Hepatocyte (in vitro differentiated cells): ENCODE results near the gene RALA. TPM values are rescaled to one million over a fixed set of nuclear protein-coding genes. Genes with fewer than 3 reads are reported as not detected.

ENCODE experiments used
- DNase-seq: peaks from one replicate; pipeline ENCODE4 v3.0.0-alpha.2; 2016; ENCODE audit warnings: low spot score
- H2AFZ ChIP-seq: fragments of 200-600 bp; sonication (generic); 2 replicates; pipeline ENCODE4 v1.6.0; 2016; ENCODE audit warnings: antibody characterized with exemption, mild to moderate bottlenecking
- H3K27ac ChIP-seq: fragments of 200-600 bp; sonication (generic); 2 replicates; pipeline ENCODE4 v1.5.1; 2016; ENCODE audit warnings: mild to moderate bottlenecking
- H3K27me3 ChIP-seq: fragments of 200-600 bp; sonication (generic); 2 replicates; pipeline ENCODE4 v1.6.1; 2016
- H3K36me3 ChIP-seq: fragments of 200-600 bp; sonication (generic); replicated peaks from 2 replicates; pipeline ENCODE4 v1.5.1; 2016; ENCODE audit warnings: low read depth; ENCODE audit not compliant: insufficient read depth
- H3K4me1 ChIP-seq: fragments of 200-600 bp; sonication (generic); 2 replicates; pipeline ENCODE4 v1.5.1; 2016; ENCODE audit warnings: mild to moderate bottlenecking, moderate library complexity; ENCODE audit not compliant: insufficient read depth
- H3K4me2 ChIP-seq: fragments of 200-600 bp; sonication (generic); 2 replicates; pipeline ENCODE4 v1.6.0; 2016
- H3K4me3 ChIP-seq: fragments of 200-600 bp; sonication (generic); 2 replicates; pipeline ENCODE4 v1.5.1; 2016; ENCODE audit warnings: mild to moderate bottlenecking
- H3K79me2 ChIP-seq: fragments of 200-600 bp; sonication (generic); 2 replicates; pipeline ENCODE4 v1.6.0; 2017; ENCODE audit warnings: mild to moderate bottlenecking
- H3K9me2 ChIP-seq: fragments of 200-600 bp; sonication (generic); replicated peaks from 2 replicates; pipeline ENCODE4 v1.6.0; 2017; ENCODE audit warnings: mild to moderate bottlenecking; ENCODE audit not compliant: insufficient read depth
- H3K9me3 ChIP-seq: fragments of 200-600 bp; sonication (generic); 2 replicates; pipeline ENCODE4 v1.5.1; 2016; ENCODE audit warnings: low read depth, mild to moderate bottlenecking
- H4K20me1 ChIP-seq: fragments of 200-600 bp; sonication (generic); 2 replicates; pipeline ENCODE4 v1.6.0; 2016; ENCODE audit warnings: mild to moderate bottlenecking; ENCODE audit not compliant: insufficient read depth, poor library complexity, severe bottlenecking
- EZH2 ChIP-seq: fragments of 200-600 bp; sonication (generic); IDR thresholded peaks from 2 replicates; pipeline ENCODE4 v1.6.1; 2016; ENCODE audit warnings: antibody characterized with exemption, mild to moderate bottlenecking, borderline replicate concordance
- EZH2phosphoT487 ChIP-seq: fragments of 200-600 bp; sonication (generic); IDR thresholded peaks from one replicate; pipeline ENCODE4 v1.6.1; 2018; ENCODE audit warnings: antibody characterized with exemption, mild to moderate bottlenecking, low read depth, moderate library complexity; ENCODE audit not compliant: unreplicated experiment, severe bottlenecking
- WGBS: methylation state at CpG from one replicate; pipeline ENCODE4 v1.1.6; 2016; ENCODE audit warnings: low lambda C conversion rate; ENCODE audit errors: missing lambda C conversion rate; 5-methylcytosine and 5-hydroxymethylcytosine counted together
- polyA plus RNA-seq: library from polyadenylated mRNA; unstranded; fragments of >200 nt; fragmentation: Nextera tagmentation; extraction: Ambion mirVana; gene quantifications from 2 replicates; pipeline ENCODE4 v1.2.1, GENCODE V29; 2016
- total RNA-seq: library from RNA; depleted of rRNA; stranded (reverse); fragments of >200 nt; gene quantifications from 2 replicates; pipeline ENCODE4 v1.2.3, GENCODE V29; 2014
- TF ChIP-seq, protein P1 (sequence below): fragments of 200-600 bp; sonication (generic); IDR thresholded peaks from 2 replicates; pipeline ENCODE4 v1.5.1; 2016; ENCODE audit warnings: antibody characterized with exemption, mild to moderate bottlenecking; ENCODE audit not compliant: poor library complexity

Gene RALA
- total and polyA plus RNA-seq, 2 experiments from 2014 or later, result 25.5 to 42.8 TPM

GRCh38 chr7:39714447-39715091 lies 91.2 kb downstream of the RALA start:
- H3K4me3 ChIP-seq, result no peak overlapping the region
- no peaks in the 10 kb centered on the region for H3K27me3 ChIP-seq
- H3K27ac ChIP-seq, result no peak overlapping the region
- no peaks in the 10 kb centered on the region for H3K36me3 ChIP-seq
- H3K4me2 ChIP-seq, result no peak overlapping the region
- H3K4me1 ChIP-seq, result peaks cover 5% of the 10 kb centered on the region
- H3K9me2 ChIP-seq, result no peaks in the 10 kb centered on the region
- no peaks in the 10 kb centered on the region for H3K79me2 ChIP-seq
- no peaks in the 10 kb centered on the region for H3K9me3 ChIP-seq
- TF ChIP-seq, protein P1, sequence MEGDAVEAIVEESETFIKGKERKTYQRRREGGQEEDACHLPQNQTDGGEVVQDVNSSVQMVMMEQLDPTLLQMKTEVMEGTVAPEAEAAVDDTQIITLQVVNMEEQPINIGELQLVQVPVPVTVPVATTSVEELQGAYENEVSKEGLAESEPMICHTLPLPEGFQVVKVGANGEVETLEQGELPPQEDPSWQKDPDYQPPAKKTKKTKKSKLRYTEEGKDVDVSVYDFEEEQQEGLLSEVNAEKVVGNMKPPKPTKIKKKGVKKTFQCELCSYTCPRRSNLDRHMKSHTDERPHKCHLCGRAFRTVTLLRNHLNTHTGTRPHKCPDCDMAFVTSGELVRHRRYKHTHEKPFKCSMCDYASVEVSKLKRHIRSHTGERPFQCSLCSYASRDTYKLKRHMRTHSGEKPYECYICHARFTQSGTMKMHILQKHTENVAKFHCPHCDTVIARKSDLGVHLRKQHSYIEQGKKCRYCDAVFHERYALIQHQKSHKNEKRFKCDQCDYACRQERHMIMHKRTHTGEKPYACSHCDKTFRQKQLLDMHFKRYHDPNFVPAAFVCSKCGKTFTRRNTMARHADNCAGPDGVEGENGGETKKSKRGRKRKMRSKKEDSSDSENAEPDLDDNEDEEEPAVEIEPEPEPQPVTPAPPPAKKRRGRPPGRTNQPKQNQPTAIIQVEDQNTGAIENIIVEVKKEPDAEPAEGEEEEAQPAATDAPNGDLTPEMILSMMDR, result no peak
- TF ChIP-seq EZH2 (no peak), EZH2phosphoT487 (no peak)
- WGBS, result 100% methylated on average over 1 of the region's 1 CpG
- no peak overlapping the region for H2AFZ ChIP-seq
- no peak for DNase-seq
- H4K20me1 ChIP-seq, result no peaks in the 10 kb centered on the region

GRCh38 chr7:39720586-39720985 lies 97.2 kb downstream of the RALA start:
- peak; percentile 67 for DNase-seq
- Histone ChIP-seq H2AFZ (no peak overlapping the region), H3K27ac (peak overlapping the region; percentile 88)

DNA sequence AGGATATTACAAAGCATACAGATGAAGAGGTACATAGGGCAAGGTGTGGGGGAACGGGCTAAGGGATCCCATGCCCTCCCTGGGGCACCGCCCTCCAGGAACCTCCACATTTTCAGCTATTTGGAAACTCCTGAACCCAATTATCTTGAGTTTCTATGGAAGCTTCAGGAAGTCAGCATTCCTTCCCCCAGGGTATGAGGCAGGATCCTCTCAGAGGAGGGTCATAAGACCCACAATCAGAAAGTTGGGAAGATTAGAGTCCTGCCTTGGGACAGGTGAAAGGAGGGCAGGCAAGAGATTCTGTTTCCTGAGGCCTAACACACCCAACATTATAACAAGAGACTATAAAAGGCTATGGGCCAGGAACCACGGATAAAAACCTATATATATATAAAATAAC lies 98.0 kb downstream of the RALA start:
- no peak overlapping the region for H3K4me2 ChIP-seq
- H3K79me2 ChIP-seq, result no peaks in the 10 kb centered on the region
- H3K27ac ChIP-seq, result peak overlapping the region; percentile 88
- H3K4me3 ChIP-seq, result no peak overlapping the region
- no peak for TF ChIP-seq EZH2
- TF ChIP-seq EZH2phosphoT487, result no peak
- no peaks in the 10 kb centered on the region for H3K36me3 ChIP-seq
- H3K9me3 ChIP-seq, result no peaks in the 10 kb centered on the region
- no peak for DNase-seq
- H3K9me2 ChIP-seq, result no peaks in the 10 kb centered on the region
- no peaks in the 10 kb centered on the region for H3K27me3 ChIP-seq
- WGBS, result 91% methylated on average over 3 of the region's 3 CpGs
- no peak overlapping the region for H2AFZ ChIP-seq
- H3K4me1 ChIP-seq, result no peaks in the 10 kb centered on the region
- no peaks in the 10 kb centered on the region for H4K20me1 ChIP-seq

More at GRCh38 chr7:39720586-39720985, 97.2 kb downstream of the RALA start:
- H3K9me3 ChIP-seq, result no peaks in the 10 kb centered on the region
- H3K36me3 ChIP-seq, result no peaks in the 10 kb centered on the region
- H3K4me2 ChIP-seq, result no peak overlapping the region
- H3K4me3 ChIP-seq, result no peak overlapping the region
- no peaks in the 10 kb centered on the region for H3K9me2 ChIP-seq
- no peaks in the 10 kb centered on the region for H4K20me1 ChIP-seq
- no peaks in the 10 kb centered on the region for H3K79me2 ChIP-seq
- WGBS, result 65% methylated on average over 7 of the region's 7 CpGs
- TF ChIP-seq EZH2 (no peak), EZH2phosphoT487 (no peak)
- TF ChIP-seq, protein P1, result no peak
- no peaks in the 10 kb centered on the region for H3K27me3 ChIP-seq
- H3K4me1 ChIP-seq, result no peaks in the 10 kb centered on the region

DNA sequence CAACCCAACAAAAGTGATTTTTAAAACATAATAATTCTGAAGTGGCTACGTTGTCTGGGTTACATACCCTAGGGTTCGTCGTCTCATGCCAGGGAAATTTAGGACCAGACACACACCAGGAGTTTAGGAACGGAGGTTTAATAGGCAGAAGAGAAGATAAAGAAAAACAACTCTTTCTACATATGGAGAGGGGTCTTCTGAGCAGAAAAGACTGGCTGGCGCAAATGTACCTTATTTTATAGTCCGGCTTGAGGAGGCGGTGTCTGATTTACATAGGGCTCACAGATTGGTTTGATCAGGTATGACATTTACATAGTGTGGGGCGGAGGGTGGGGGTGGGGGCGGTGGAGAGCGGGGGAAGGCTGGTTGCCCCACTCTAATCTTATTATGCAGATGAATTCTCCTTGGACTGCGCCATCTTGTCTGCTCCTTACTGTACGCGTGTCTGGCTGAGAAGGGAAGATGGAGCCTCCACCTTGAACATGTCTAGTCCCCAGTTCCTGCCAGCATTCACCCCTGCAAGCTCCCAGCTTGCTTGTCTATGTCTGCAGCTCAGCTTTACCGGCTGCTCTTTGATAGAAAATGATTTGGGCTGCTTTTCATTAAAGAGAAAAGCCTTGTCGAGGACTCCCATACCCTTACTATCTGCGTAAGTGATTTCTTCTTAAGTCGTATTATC lies 98.7 kb downstream of the RALA start:
- Histone ChIP-seq H3K9me2 (no peaks in the 10 kb centered on the region), H4K20me1 (no peaks in the 10 kb centered on the region), H3K4me3 (no peak overlapping the region), H3K36me3 (no peaks in the 10 kb centered on the region), H2AFZ (no peak overlapping the region), H3K9me3 (no peaks in the 10 kb centered on the region), H3K79me2 (no peaks in the 10 kb centered on the region), H3K27me3 (no peaks in the 10 kb centered on the region), H3K4me1 (no peaks in the 10 kb centered on the region), H3K27ac (no peak overlapping the region), H3K4me2 (no peak overlapping the region)
- TF ChIP-seq, protein P1, result no peak
- TF ChIP-seq EZH2 (no peak), EZH2phosphoT487 (no peak)
- DNase-seq, result no peak
- WGBS, result 87% methylated on average over 15 of the region's 17 CpGs
